OCI-LY7 (cell line): ENCODE measurements around the gene ZNF555. TPM values are rescaled to one million over a fixed set of nuclear protein-coding genes. Genes with fewer than 3 reads are reported as not detected.

Experiments used
- BruUV-seq: library from RNA; stranded (reverse); fragments of 400-500 nt; replicated peaks from 2 replicates; lab custom pipeline; 2021; lab: Mats Ljungman, UMichigan
- CTCF ChIA-PET: fragments of 300-600 bp; sonication (Branson Sonifier 250); formaldehyde crosslinking; loops from one replicate; lab custom pipeline; 2022; ENCODE audit warnings: antibody characterized with exemption; ENCODE audit not compliant: unreplicated experiment; lab: Charles Lee
- POLR2A ChIA-PET: fragments of 300-600 bp; sonication (Branson Sonifier 250); formaldehyde crosslinking; loops from one replicate; lab custom pipeline; 2022; ENCODE audit warnings: antibody characterized with exemption; lab: Charles Lee
- DNase-seq: peaks from one replicate; pipeline ENCODE4 v3.0.0-alpha.2; 2015; ENCODE audit warnings: low spot score
- H2AFZ ChIP-seq: fragments of 200-600 bp; sonication (generic), shearing (Covaris generic); 2 replicates; pipeline ENCODE4 v1.6.1; 2014; ENCODE audit warnings: mild to moderate bottlenecking, antibody characterized with exemption, low read length, moderate library complexity
- H3K27ac ChIP-seq: fragments of 200-600 bp; sonication (generic); 2 replicates; pipeline ENCODE4 v1.5.1; 2014; ENCODE audit warnings: mixed run types, low read depth, mild to moderate bottlenecking, moderate library complexity, low read length, inconsistent platforms; ENCODE audit not compliant: poor library complexity, severe bottlenecking
- H3K36me3 ChIP-seq: fragments of 200-600 bp; sonication (generic); 2 replicates; pipeline ENCODE4 v1.6.1; 2014; ENCODE audit warnings: mild to moderate bottlenecking, antibody characterized with exemption, low read length, moderate library complexity, mixed read lengths; ENCODE audit not compliant: insufficient read depth
- H3K4me1 ChIP-seq: fragments of 200-600 bp; sonication (generic); 2 replicates; pipeline ENCODE4 v1.5.1; 2014; ENCODE audit warnings: mild to moderate bottlenecking, low read length; ENCODE audit not compliant: insufficient read depth, poor library complexity, severe bottlenecking
- H3K4me2 ChIP-seq: fragments of 200-600 bp; sonication (generic); 2 replicates; pipeline ENCODE4 v1.6.1; 2014; ENCODE audit warnings: mild to moderate bottlenecking, low read length
- H3K4me3 ChIP-seq: fragments of 200-600 bp; sonication (generic); 2 replicates; pipeline ENCODE4 v1.5.1; 2014; ENCODE audit warnings: mild to moderate bottlenecking, low read depth, low read length; ENCODE audit not compliant: poor library complexity, severe bottlenecking
- H3K79me2 ChIP-seq: fragments of 200-600 bp; sonication (generic); 2 replicates; pipeline ENCODE4 v1.6.1; 2016; ENCODE audit warnings: low read depth, mild to moderate bottlenecking, low read length, moderate library complexity, mixed read lengths; ENCODE audit not compliant: insufficient read depth
- H3K9me2 ChIP-seq: fragments of 200-600 bp; sonication (generic); 2 replicates; pipeline ENCODE4 v1.6.1; 2016; ENCODE audit warnings: mild to moderate bottlenecking, low read length, mixed read lengths; ENCODE audit not compliant: insufficient read depth
- H3K9me3 ChIP-seq: fragments of 200-600 bp; sonication (generic); 2 replicates; pipeline ENCODE4 v1.6.1; 2014; ENCODE audit warnings: mild to moderate bottlenecking, mixed run types, low read length, mixed read lengths
- H4K20me1 ChIP-seq: fragments of 200-600 bp; sonication (generic); 2 replicates; pipeline ENCODE4 v1.6.1; 2014; ENCODE audit warnings: mild to moderate bottlenecking, antibody characterized with exemption, low read length, moderate library complexity, mixed read lengths; ENCODE audit not compliant: insufficient read depth
- EZH2phosphoT487 ChIP-seq: fragments of 200-600 bp; sonication (generic); IDR thresholded peaks from 2 replicates; pipeline ENCODE4 v1.6.1; 2018; ENCODE audit warnings: low read depth, borderline replicate concordance, mild to moderate bottlenecking, mixed run types, antibody characterized with exemption, low read length, moderate library complexity, mixed read lengths
- intact Hi-C: fragments of 100-400 bp; cut with micrococcal nuclease; formaldehyde crosslinking; loops from one replicate; pipeline ENCODE4 v1.10.0; 2022; ENCODE audit not compliant: unreplicated experiment
- total RNA-seq, 2 experiments: library from RNA; depleted of rRNA in 1 of 2; stranded (reverse); fragments of >200 nt in 1 of 2; shearing (Covaris generic) in 1 of 2; gene quantifications; 2 replicates each; pipeline ENCODE4 v1.2.3, GENCODE V29; 2014 to 2022
- TF ChIP-seq, protein P1 (sequence below): fragments of 200-600 bp; sonication (generic); conservative IDR thresholded peaks from 2 replicates; pipeline ENCODE4 v1.5.1; 2014; ENCODE audit warnings: mild to moderate bottlenecking, antibody characterized with exemption, low read length, moderate library complexity, mixed read lengths

The ZNF555 gene
- total RNA-seq, 2 experiments from 2014 or later = 2.4 to 5.1 TPM

DNA sequence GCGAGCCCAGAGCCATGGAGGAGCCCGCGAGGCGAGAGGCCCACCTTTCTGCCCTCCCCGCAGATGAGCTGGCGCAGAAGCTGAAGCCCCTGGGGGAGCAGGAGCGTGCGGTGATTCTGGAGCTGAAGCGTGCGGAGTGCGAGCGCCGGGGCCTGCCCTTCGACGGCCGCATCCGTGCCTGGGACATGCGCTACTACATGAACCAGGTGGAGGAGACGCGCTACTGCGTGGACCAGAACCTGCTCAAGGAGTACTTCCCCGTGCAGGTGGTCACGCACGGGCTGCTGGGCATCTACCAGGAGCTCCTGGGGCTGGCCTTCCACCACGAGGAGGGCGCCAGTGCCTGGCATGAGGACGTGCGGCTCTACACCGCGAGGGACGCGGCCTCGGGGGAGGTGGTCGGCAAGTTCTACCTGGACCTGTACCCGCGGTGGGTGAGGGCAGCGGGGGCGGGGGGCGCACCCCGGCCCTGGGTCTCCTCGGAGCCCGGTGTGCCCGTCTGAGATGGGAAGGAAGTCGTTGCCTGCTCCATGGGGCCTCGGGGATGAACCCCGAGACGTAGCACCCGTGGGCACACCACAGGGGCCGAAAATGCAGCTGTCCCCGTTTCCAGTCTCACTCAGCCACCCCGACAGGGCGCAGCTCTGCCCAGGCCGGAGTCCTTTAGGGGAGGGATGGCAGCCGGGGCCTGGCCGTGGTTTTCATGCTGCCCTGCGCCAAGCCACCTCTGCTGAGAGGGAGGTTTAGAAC, 33.7 kb upstream of the ZNF555 start:
- intact Hi-C loops = no loop called here
- no peak for TF ChIP-seq EZH2phosphoT487
- TF ChIP-seq, protein P1, sequence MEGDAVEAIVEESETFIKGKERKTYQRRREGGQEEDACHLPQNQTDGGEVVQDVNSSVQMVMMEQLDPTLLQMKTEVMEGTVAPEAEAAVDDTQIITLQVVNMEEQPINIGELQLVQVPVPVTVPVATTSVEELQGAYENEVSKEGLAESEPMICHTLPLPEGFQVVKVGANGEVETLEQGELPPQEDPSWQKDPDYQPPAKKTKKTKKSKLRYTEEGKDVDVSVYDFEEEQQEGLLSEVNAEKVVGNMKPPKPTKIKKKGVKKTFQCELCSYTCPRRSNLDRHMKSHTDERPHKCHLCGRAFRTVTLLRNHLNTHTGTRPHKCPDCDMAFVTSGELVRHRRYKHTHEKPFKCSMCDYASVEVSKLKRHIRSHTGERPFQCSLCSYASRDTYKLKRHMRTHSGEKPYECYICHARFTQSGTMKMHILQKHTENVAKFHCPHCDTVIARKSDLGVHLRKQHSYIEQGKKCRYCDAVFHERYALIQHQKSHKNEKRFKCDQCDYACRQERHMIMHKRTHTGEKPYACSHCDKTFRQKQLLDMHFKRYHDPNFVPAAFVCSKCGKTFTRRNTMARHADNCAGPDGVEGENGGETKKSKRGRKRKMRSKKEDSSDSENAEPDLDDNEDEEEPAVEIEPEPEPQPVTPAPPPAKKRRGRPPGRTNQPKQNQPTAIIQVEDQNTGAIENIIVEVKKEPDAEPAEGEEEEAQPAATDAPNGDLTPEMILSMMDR = no peak
- no peaks in the 10 kb centered on the region for H3K9me3 ChIP-seq
- H3K36me3 ChIP-seq = peaks cover 94% of the 10 kb centered on the region
- no peak overlapping the region for H2AFZ ChIP-seq
- no TSS peak for BruUV-seq
- H3K4me2 ChIP-seq = no peak overlapping the region
- POLR2A ChIA-PET = interaction anchor here (0.6 kb wide), 1 partner anchor 439 kb away, joined by 6 read pairs; no protein-coding TSS in a partner anchor
- no peaks in the 10 kb centered on the region for H4K20me1 ChIP-seq
- H3K9me2 ChIP-seq = no peaks in the 10 kb centered on the region
- H3K27ac ChIP-seq = no peak overlapping the region
- no peak overlapping the region for H3K4me3 ChIP-seq
- no peak for DNase-seq
- H3K4me1 ChIP-seq = no peaks in the 10 kb centered on the region
- CTCF ChIA-PET = no interaction called here
- no peaks in the 10 kb centered on the region for H3K79me2 ChIP-seq

DNA sequence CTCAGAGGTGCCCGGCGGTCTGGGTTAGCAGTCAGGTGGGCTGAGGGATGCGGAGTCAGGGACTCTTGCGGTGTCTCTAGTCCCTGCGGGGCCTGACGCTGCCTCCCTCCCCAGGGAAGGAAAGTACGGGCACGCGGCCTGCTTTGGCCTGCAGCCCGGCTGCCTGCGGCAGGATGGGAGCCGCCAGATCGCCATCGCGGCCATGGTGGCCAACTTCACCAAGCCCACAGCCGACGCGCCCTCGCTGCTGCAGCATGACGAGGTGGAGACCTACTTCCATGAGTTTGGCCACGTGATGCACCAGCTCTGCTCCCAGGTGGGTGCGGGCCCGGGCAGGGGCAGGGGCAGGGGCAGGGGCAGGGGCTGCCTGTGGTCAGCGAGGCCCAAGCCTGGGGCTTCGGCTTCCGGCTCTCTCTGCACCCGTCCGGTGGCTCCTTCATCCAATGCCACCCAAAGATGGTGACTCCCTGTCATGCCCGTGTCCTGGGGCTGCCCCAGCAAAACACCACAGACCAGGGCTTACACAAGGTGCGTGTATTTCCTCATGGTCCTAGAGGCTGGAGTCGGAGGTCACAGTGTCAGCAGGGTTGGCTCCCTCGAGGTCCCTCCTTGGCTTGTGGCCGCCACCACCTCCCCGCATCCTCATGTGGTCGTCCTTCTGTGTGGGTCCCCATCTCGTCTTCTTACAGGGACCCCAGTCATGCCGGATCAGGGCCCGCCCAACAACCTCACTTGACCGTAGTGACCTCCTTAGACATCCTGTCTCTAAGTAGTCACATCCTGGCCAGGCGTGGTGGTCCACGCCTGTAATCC, 32.9 kb upstream of the ZNF555 start:
- Histone ChIP-seq H3K9me3 (no peaks in the 10 kb centered on the region), H3K4me1 (no peaks in the 10 kb centered on the region), H4K20me1 (no peaks in the 10 kb centered on the region), H3K36me3 (peaks cover 94% of the 10 kb centered on the region), H3K79me2 (no peaks in the 10 kb centered on the region), H3K27ac (no peak overlapping the region), H3K9me2 (no peaks in the 10 kb centered on the region), H2AFZ (no peak overlapping the region), H3K4me3 (no peak overlapping the region), H3K4me2 (no peak overlapping the region)
- TF ChIP-seq, protein P1 = no peak
- TF ChIP-seq EZH2phosphoT487 = no peak
- no peak for DNase-seq
- ChIA-PET CTCF (no interaction called here), POLR2A (no interaction called here)
- intact Hi-C loops = no loop called here
- BruUV-seq = no TSS peak
